GM19467 (cell line): Measurements from ENCODE around the gene SCFD2.
"Not testable (repeated sequence)": the region's sequence is repeated elsewhere in the genome, so short reads cannot be mapped to it uniquely, and the experiment has no call there.

ENCODE experiments used
- ATAC-seq: cut with Tn5 transposase; IDR thresholded peaks from one replicate; pipeline ENCODE4 v1.9.1; 2021; ENCODE audit warnings: mild to moderate bottlenecking, moderate library complexity; ENCODE audit not compliant: unreplicated experiment

The SCFD2 gene

DNA sequence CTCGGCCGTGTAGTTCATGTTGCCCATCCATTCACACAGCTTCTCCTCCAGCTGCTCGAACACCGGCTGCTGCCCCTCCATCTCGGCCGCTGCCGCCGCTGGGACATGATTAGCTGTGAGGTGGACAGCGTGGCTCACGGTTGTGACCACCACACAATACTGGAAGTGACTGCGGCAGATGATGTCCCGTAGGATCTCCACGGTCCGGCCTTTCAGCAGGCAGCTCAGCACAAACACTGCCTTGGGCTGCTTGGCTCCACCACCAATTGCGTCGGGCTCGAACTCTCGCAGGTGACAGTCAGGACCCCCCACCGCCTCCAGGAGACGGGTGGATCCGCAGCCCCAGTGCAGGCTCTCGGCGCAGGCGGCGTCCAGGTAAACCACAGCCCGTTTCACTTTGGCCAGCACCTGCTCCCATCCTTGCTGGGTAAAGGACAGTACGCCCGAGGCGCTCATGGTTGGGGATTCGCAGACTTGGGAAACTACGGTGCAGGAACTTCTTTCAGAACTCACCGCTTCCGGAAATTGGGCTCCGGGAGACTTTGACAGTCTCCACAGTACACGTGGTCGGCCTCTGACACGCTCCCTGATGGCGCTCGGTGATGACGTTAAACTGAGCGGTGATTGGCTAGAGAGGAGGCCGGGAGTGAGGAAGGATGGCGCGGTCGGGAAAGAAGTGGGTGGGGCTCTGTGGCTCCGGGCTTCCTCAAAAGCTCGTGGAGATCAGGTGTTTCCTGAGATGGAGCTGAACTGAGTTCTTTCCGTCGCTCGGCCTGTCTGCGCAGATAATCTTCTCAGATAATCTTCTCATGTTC lies at the start of gene SCFD2:
SCFD2 (minus strand) TSS at position 576 of the 815 bp plus-strand sequence.
- ATAC-seq = peak; percentile 96

DNA sequence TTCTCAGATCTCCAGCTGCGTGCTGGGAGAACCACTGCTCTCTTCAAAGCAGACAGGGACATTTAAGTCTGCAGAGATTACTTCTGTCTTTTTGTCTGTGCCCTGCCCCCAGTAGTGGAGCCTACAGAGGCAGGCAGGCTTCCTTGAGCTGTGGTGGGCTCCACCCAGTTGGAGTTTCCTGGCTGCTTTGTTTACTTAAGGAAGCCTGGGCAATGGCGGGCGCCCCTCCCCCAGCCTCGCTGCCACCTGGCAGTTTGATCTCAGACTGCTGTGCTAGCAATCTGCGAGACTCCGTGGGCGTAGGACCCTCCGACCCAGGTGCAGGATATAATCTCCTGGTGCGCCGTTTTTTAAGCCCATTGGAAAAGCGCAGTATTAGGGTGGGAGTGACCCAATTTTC lies 43.6 kb upstream of the SCFD2 start:
- not testable (repeated sequence) for ATAC-seq

DNA sequence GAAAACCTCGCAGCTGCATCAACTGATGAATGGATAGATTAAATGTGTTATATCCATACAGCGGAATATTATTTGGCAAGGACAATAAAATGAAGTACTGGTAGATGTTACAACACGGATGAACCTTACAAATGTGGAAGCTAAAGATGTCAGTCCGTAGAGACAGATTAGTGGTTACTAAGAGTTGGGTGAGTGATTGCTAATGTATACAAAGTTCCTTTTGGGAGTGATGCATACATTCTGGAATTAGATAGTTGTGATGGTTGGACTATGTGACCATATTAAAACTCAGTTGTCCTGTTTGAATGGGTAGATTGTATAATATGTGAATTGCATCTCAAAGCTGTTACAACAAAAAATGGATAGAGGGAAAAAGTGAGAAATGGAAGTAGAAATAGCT lies 14.4 kb upstream of the SCFD2 start:
- no peak for ATAC-seq

DNA sequence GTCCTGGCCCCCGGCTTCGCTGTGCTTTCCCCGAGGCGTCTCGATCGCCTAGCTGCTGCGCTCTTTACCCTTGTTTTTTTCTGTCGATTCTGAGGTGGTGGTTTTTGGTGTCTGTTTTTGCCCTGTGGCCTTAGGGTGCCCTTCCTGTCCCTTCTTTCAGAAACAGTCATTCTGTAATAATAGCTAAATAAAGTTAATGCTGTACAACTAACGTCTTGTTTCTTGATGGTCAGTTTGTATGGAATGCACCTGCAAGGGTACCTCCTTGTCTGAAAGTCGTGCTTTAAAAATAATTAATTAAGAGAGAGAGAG lies 12.3 kb upstream of the SCFD2 start:
- ATAC-seq = peak; percentile 35

DNA sequence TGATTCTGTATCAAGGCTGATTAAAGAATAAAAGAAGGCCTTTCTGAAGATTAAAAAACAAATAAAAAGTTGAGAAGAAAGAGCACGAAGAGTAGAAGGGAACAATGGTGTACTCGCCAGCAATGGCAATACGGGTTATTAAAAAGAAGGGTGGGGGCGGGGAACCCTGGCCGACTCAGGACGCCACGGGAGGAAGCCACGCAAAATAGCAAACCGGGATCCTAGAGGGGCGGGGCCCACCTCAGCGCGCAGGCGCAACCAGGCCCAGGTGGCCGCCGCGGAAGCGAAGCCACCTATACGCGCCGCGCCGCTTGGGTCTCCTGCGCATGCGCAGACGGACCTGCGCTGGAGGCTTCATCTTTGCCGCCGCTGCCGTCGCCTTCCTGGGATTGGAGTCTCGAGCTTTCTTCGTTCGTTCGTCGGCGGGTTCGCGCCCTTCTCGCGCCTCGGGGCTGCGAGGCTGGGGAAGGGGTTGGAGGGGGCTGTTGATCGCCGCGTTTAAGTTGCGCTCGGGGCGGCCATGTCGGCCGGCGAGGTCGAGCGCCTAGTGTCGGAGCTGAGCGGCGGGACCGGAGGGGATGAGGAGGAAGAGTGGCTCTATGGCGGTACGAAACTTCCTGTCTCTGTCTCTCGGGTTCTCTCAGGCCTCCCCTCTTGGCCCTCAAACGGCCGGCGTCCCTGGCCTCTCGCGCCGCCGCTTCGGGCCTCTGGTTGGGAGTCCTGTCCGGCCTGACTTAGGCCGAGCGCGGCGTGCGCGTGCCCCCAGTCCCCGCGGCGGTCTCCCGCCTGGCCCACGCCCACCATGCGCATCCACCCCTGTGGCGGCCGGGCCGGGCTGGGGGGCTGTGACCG lies 11.7 kb upstream of the SCFD2 start, which contains the start of gene FIP1L1:
FIP1L1 (plus strand) TSS at position 323 of the 852 bp plus-strand sequence; CDS start at position 521, 198 bp downstream.
- ATAC-seq = peak; percentile 84

DNA sequence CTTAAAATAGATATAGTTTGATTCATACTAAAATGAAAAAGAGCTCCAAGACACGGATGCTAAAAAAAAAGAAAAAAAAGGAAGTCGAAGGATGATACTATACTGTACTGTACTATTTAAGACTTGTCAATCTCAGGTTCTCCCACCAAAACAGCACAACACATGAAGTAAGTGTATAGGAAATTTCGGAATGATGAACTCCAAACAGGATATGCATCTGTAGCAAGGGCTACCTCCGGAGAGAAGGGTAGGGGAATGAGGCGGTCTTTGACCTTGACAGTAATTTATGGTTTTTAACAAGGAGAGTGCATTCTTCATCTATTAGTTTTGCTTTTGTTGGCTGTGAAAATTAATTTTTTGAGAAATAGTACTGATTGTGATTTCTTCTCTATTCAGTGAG lies 11.0 kb upstream of the SCFD2 start:
- no peak for ATAC-seq

DNA sequence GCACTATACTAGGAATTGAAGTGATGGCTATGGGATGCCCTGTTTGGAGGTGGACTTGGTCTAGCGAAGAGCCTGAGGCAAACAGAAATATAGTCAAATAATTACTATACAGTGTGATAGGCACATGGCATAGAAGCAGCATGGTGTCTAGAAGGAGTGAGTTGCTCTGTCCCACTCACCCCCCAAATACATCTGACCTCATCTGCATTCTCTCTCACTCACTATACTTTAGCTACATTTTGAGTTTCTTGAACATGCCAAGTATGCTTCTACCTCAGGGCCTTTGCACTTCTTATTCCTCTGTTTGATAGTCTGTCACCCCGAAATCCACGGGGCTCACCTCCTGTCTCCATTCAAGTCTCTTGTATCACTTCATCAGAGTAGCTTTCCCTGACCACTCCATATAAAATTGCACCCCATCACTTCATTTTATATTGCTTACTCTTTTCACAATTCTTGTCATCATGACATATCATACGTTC lies 9.0 kb upstream of the SCFD2 start:
- no peak for ATAC-seq

DNA sequence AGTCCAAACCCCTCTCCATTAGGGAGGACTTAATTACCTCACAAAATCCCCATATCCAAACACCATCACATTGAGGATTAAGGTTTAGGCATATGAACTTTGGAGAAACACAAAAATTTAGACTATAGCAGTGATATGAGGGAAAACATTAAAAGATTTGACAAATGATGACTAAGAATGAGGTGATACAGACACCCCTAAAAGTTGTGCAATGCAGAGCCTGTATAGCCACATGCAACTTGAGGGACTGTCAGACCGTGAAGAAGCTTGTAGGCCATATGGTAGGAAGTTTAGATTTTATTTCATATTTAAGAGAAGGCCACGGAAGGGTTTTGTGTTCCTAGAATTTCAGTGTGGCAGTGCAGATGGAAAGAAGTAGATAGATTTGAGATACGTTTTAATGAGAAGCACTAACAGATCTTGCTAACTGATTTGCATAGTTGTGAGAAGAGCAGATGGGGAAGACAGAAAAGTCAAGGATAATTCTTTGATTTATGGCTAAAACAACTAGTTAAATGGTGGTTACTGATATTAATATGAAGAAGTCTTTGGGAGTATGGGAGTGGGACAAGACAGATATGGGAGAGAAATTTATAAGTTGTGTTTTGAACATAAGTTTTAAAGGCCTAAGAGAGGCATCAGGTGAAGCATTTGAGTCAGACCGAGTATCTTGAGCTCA lies 6.1 kb upstream of the SCFD2 start:
- no peak for ATAC-seq

DNA sequence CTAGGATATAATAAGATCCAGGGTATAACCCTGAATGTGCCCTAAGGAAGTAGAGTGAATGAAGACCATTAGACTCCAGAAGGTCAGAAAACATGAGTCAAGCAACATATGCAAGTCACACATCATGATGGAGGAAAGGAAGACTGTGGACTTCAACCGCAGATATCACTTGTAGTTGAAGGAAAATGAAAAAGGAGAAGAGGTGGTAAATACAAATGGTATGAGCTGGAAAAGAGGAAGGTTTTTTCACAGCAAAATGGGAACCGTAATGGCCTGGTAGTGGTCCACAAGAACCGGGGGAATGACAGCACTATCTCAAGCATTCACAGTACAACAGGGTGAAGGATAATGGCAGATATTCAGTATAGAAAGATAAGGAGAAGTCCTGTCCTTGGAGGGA lies 5.2 kb upstream of the SCFD2 start:
- no peak for ATAC-seq

DNA sequence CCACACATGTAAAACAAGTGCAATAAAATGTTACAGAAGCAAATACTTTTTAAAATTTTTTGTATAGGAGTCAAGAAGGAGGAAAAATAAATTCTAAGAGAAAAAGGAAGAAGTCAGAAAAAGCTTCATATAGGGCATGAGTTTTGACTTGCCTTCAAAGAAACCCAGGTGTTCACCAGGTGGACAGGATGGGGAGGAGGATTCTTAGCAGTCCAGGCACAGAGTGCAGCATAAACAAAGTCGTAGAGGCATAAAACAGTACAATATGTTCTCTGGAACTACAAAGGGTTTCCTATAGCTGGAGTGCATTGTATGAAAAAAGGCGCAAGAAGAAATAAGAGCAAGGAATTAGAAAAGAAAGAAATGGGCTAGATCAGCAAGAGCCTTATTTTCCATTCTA lies 1.9 kb upstream of the SCFD2 start:
- ATAC-seq = no peak

DNA sequence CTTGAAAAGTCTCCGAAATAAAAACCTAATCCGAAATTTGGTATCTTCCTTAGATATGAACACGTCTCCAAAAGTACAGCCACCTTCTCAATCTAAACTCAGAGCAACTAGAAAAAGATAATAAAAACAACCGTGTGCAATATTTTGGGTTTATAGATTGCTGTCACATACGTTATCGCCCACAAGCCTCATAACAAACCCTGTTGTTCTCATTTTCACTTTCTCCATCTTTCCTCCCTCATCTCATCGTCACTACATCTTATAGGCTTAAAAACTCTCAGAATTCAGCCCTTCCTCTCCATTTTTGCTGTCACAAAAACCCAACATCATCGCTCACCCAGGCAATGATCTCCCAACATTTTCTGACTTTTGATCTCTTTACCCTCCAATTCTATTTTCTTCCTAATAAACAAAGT lies 448 bp upstream of the SCFD2 start:
- no peak for ATAC-seq

DNA sequence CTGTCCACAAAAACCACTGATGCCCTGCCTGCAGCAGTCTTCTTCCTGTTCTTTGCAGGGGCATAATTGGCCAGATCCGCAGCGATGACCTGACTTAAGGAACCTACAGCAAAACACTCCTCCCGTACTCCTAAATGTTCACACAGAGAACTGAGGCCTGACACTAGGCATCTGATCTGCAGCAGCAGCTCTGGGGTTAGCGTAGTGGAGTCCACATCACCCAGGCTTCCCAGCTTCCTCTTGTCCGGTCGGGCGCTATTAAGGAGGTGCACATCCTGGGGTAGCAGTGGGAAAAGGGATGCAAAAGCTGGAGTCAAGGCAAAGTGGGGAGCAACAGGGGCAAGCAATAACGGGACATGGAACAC lies 758 bp downstream of the SCFD2 start:
- ATAC-seq = peak; percentile 12

DNA sequence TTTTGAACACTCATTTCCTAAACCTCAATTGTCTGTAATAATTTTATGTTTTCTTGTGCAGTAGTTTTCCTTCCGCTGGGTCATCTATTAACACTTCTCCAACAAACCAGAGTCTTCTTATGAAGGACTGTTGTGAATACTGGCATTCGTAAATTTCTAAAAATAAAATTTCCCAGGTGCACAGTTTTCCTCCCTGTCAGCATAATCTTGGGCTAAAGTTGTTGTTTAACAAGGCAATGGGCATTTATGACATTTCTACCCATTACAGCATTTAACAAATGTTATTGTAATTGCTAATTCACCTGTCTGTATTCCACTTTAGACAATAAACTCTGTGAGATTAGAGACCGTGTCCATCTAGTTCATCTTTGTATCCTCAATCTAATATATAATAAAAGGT lies 1.2 kb downstream of the SCFD2 start:
- no peak for ATAC-seq

DNA sequence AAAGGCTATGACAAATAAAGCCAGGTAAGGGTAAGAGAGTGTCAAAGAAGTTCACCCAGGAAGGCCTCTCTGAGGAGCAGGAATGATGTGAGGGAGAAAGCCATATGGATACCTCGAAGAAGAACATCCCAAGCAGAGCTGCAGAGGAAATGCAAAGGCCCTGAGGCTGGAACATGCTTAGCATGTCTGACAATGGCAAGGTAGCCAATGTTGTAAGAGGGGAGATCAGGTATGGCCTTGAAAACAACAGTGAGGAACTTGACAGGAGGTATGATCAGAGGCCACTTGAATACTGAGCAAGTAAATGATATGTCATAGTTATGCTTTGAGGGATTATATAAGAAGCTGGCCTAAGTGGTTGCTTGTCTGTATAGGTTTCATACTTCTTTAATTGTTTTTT lies 3.8 kb downstream of the SCFD2 start:
- ATAC-seq = no peak

DNA sequence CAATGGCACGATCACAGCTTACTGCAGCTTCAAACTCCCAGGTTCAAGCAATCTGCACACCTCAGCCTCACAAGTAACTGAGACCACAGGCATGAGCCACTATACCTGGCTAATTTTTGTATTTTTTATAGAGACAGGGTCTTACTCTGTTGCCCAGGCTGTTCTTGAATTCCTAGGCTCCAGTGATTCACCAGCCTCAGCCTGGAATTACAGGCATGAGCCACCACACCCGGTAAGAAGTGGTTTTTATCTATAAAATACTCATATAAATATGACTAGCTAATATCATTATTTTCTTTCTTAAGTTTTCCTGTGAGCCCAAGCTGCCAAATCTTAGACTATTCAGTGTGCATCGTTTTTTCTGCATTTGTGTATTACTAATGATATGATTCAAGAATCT lies 4.4 kb downstream of the SCFD2 start:
- ATAC-seq = no peak

DNA sequence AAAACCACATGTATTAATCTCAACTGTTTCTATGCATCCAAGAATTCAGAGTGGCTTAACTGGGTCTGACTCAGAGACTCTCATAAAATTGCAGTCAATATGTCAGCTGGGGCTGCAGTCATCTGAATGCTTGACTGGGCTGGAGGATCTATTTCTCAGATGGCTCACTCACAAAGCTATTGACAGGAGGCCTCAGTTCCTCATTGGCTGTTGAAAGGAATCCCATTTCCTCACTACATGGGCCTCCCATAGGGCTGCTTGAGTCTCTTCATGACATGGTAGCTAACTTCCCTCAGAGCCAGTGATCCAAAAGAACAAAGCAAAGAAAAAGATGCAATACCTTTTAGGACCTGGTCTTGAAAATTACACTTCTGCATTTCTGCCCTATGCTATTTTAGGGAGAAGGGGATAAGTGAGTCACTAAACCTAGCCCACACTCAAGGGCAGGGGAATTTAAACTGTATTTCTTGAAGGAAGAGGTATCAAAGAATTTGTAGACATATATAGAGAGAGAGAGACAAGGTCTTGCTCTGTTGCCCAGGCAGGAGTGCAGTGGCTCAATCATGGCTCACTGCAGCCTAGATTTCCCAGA lies 9.8 kb downstream of the SCFD2 start:
- no peak for ATAC-seq

DNA sequence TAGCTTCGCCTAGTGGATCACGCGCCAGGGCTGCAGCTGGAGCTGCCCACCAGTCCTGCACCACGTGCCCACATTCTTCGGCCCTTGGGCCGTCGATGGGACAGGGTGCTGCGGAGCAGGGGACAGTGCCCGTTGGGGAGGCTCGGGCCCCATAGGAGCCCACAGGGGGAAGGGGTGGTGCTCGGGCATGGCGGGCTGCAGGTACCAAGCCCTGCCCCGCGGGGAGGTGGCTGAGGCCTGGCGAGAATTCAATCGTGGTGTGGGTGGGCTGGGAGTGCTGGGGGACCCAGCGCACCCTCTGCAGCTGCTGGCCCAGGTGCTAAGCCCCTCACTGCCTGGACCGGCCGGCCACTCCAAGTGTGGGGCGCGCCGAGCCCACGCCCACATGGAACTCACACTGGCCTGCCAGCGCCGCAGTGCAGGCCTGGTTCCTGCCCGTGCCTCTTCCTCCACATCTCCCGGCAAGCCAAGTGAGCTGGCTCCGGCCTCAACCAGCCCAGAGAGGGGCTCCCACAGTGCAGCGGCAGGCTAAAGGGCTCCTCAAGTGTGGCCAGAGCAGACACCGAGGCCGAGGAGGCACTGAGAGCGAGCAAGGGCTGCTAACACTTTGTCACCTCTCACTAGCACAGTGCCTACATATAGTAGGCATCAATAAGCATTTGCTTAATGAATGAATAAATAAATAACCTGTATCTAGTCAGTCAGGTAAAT lies 11.7 kb downstream of the SCFD2 start:
- no peak for ATAC-seq

DNA sequence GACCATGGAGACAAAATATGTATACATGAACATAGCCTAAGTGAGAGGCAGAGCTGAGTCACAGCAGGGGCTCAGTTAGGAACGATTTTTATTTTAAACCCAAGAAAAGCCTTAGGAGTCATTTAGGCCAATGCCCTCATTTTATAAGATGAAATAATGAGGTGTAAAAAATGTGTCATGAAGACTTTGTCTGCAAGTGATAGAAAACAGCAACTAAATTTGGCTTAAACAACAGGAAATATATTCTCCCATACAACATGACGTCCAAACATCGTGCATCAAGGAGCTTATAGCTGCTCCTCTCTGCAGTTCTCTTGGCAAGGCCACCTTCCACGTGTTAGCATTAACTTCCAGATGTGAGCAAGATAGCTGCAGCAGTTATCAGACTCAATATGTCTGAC lies 16.8 kb downstream of the SCFD2 start:
- ATAC-seq = no peak

DNA sequence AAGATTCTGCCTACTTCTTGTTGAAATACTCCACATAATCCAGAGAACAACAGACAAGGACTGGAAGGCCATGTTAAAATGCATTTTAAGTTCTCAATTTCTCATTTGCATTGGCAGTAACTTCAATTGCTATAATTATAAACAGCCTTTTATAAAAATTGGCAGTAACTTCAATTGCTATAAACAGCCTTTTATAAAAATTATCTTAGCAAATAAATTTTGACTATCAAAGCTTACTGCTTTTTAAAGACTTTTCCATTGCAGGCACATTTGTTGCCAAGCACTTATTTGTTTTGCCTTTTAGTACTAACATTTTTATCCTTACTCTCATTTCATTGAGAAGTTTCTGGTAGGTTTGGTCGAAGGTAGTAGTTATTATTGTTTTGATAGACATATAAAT lies 17.8 kb downstream of the SCFD2 start:
- ATAC-seq = no peak
